Spleen (tissue), 11 donors: ENCODE results near the gene ARFGAP1. TPM values are rescaled to one million over a fixed set of nuclear protein-coding genes. Genes with fewer than 3 reads are reported as not detected.

Experiments used
- DNase-seq: peaks from one replicate; pipeline ENCODE4 v3.0.0-alpha.2; 2020
- H3K27ac ChIP-seq, 8 donors: fragments of 200-600 bp; sonication (generic) in 7 of 8; 1 replicate in 4 of 8; 2 replicates in 4 of 8; pipeline versions ENCODE4 v1.5.0 to v1.8.0; 2016 to 2021; ENCODE audit warnings: inconsistent platforms in 4 of 8, mild to moderate bottlenecking in 4 of 8, moderate library complexity in 1 of 8
- H3K27me3 ChIP-seq, 7 donors: fragments of 200-600 bp; sonication (generic) in 6 of 7; replicated peaks in 1 of 7; 1 replicate in 4 of 7; 2 replicates in 3 of 7; pipeline versions ENCODE4 v1.5.0 to v1.8.0; 2016 to 2021; ENCODE audit warnings: inconsistent platforms in 3 of 7, mild to moderate bottlenecking in 1 of 7
- H3K36me3 ChIP-seq, 6 donors: fragments of 200-600 bp; sonication (generic) in 5 of 6; 1 replicate in 4 of 6; 2 replicates in 2 of 6; pipeline versions ENCODE4 v1.5.0 to v1.8.0; 2016 to 2021; ENCODE audit warnings: inconsistent platforms in 2 of 6
- H3K4me1 ChIP-seq, 6 donors: fragments of 200-600 bp; sonication (generic) in 5 of 6; 1 replicate in 3 of 6; 2 replicates in 3 of 6; pipeline versions ENCODE4 v1.5.0 to v1.8.0; 2016 to 2021; ENCODE audit warnings: inconsistent platforms in 3 of 6
- H3K4me3 ChIP-seq, 8 donors: fragments of 200-600 bp; sonication (generic) in 7 of 8; 1 replicate in 4 of 8; 2 replicates in 4 of 8; pipeline versions ENCODE4 v1.5.0 to v1.8.0; 2016 to 2021; ENCODE audit warnings: inconsistent platforms in 4 of 8, mild to moderate bottlenecking in 4 of 8, moderate library complexity in 2 of 8
- H3K9me3 ChIP-seq, 8 donors: fragments of 200-600 bp; sonication (generic) in 7 of 8; 1 replicate in 4 of 8; 2 replicates in 4 of 8; pipeline versions ENCODE4 v1.5.0 to v1.8.0; 2016 to 2021; ENCODE audit warnings: inconsistent platforms in 4 of 8
- POLR2A ChIP-seq, 3 donors: fragments of 450-650 bp; IDR thresholded peaks; one replicate each; pipeline ENCODE4 v1.5.1; 2017; ENCODE audit warnings: antibody characterized with exemption in 3 of 3, mild to moderate bottlenecking in 1 of 3
- POLR2AphosphoS5 ChIP-seq, 3 donors: sonication (generic); formaldehyde crosslinking; IDR thresholded peaks; one replicate each; pipeline ENCODE4 v1.5.1; 2017; ENCODE audit warnings: antibody characterized with exemption in 3 of 3
- WGBS, 5 donors: extraction: QIAGEN DNeasy Blood & Tissue Kit in 3 of 5; methylation state at CpG; one replicate each; pipeline versions ENCODE4 v1.1.5 to v1.1.7; 2013 to 2018; 5-methylcytosine and 5-hydroxymethylcytosine counted together
- intact Hi-C: fragments of 100-400 bp; cut with DNase I; formaldehyde crosslinking; loops from one replicate; pipeline ENCODE4 v1.15.0; 2023; ENCODE audit warnings: low total_unique reads
- polyA plus RNA-seq, 3 donors: library from polyadenylated mRNA; stranded (reverse); fragments of 200-250 nt; gene quantifications; one replicate each; pipeline ENCODE4 v1.2.1, GENCODE V29; 2013
- total RNA-seq, 7 donors: library from RNA; depleted of rRNA in 3 of 7; stranded (reverse); fragments of >200 nt in 3 of 7; fragmentation: NEBNext Ultra II Directional in 4 of 7; extraction: Animal tissue kit (Norgen Biotek cat#: 25700) in 4 of 7; gene quantifications; one replicate each; pipeline versions ENCODE4 v1.1.0 to v1.2.1, GENCODE V29; 2016 to 2021
- TF ChIP-seq, protein P1 (sequence below), 11 experiments: fragments of 200-600 bp in 7 of 11; fragments of 450-650 bp in 4 of 11; sonication (generic) in 4 of 11; IDR thresholded peaks in 8 of 11; conservative IDR thresholded peaks in 3 of 11; 1 replicate in 7 of 11; 2 replicates in 4 of 11; pipeline versions ENCODE4 v1.4.0 to v1.8.0; 2016 to 2021; ENCODE audit warnings: antibody characterized with exemption in 11 of 11, inconsistent platforms in 4 of 11, mild to moderate bottlenecking in 1 of 11
- donor health status: healthy with polysubstance abuse.
- donor health status: DM: no; HTN: no; CAD: no; lungs with moderate emphysema.
- donor health status: DM: no; HTN: no; CAD: no.
- donor health status: Bipolar disorder and iron deficiency.
- donor health status: healthy.
- donor health status: DM: no; HTN: no; CAD: no.
- donor health status: DM: yes; HTN: yes; CAD: no.

Gene ARFGAP1
- total and polyA plus RNA-seq, 10 donors, result 44.4 to 165 (median 96.1) TPM

DNA sequence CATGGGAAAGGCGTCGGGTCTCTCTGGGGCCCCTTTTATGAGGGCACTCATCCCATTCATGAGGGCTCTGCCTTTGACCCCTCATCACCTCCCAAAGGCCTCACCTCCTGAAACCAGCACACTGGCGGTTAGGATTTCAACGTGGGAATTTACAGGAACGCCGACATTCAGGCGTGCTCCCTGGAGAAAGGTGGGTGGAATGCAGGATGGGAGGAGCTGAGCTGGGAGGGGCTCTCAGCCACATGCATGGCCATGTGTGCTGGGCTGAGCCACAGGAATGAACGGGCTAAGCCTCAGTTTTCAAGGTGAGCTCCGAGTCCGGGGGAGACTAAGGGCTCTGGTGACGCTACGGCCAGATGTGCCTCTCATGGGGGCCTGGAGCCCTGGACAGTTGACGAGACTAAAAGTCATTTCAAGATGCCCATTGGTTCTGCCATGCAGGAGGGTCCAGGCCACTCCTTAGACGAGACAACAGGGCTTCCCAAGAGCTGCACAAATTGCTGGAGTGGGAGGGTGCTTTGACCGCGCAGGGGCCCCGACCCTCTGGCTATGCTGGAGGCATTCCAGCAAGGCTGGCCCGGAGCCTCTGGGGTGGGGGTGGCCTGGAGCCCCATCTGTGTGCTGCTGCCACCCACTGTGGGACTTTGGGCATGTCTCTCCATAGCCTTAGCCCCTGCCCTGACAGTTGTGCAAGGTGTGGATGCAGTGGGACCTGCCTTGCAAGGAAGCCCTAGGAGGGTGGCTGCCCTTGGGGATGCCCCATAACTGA is 3.8 kb upstream of the ARFGAP1 start:
- H3K36me3 ChIP-seq, result no peaks in the 10 kb centered on the region
- no peak overlapping the region for H3K27ac ChIP-seq
- intact Hi-C loops, result no loop called here
- H3K4me1 ChIP-seq, result peaks cover 5 to 18% (median 16%) of the 10 kb centered on the region in 6 donors
- TF ChIP-seq, protein P1, sequence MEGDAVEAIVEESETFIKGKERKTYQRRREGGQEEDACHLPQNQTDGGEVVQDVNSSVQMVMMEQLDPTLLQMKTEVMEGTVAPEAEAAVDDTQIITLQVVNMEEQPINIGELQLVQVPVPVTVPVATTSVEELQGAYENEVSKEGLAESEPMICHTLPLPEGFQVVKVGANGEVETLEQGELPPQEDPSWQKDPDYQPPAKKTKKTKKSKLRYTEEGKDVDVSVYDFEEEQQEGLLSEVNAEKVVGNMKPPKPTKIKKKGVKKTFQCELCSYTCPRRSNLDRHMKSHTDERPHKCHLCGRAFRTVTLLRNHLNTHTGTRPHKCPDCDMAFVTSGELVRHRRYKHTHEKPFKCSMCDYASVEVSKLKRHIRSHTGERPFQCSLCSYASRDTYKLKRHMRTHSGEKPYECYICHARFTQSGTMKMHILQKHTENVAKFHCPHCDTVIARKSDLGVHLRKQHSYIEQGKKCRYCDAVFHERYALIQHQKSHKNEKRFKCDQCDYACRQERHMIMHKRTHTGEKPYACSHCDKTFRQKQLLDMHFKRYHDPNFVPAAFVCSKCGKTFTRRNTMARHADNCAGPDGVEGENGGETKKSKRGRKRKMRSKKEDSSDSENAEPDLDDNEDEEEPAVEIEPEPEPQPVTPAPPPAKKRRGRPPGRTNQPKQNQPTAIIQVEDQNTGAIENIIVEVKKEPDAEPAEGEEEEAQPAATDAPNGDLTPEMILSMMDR (IDR thresholded peaks at IDR 0.05 in 8 of 11, conservative IDR thresholded peaks at IDR 0.05 in 3 of 11), result no peak
- TF ChIP-seq POLR2A (IDR thresholded peaks at IDR 0.05), result no peak
- TF ChIP-seq POLR2AphosphoS5 (IDR thresholded peaks at IDR 0.05), result no peak
- no peaks in the 10 kb centered on the region for H3K9me3 ChIP-seq
- no peak for DNase-seq
- H3K27me3 ChIP-seq, result peaks cover 0 to 42% (median 0%) of the 10 kb centered on the region in 7 donors
- H3K4me3 ChIP-seq, result no peak overlapping the region
- WGBS, 5 donors, result 53 to 64% (median 57%) methylated on average over 14 to 18 of the region's 18 CpGs

DNA sequence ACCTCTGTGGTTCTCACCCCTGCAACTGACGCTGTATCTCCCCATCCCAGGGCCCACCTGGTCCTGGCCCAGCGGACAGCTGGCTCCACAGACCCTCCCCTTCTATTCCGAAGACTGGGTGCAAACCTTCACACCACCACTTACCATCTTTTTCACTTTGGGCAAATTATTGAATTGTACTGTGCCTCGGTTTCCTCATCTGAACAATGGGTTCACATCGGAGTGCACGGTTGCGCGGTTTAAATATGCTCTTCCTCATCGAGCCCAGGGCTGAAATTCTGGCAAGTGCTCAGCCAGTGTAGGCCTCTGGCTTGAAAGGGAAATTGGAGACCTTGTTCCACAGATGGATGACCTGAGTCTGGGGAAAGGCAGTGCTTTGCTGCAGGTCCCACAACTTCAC is 2.9 kb upstream of the ARFGAP1 start:
- Histone ChIP-seq H3K9me3 (no peaks in the 10 kb centered on the region), H3K27ac (no peak overlapping the region), H3K27me3 (peaks cover 0 to 33% (median 0%) of the 10 kb centered on the region in 7 donors), H3K4me3 (no peak overlapping the region), H3K4me1 (peaks cover 13 to 27% (median 24%) of the 10 kb centered on the region in 6 donors), H3K36me3 (no peaks in the 10 kb centered on the region)
- no peak for DNase-seq
- WGBS, 5 donors, result 84 to 94% (median 87%) methylated on average over 9 of the region's 9 CpGs
- TF ChIP-seq POLR2AphosphoS5 (IDR thresholded peaks at IDR 0.05) (no peak), POLR2A (IDR thresholded peaks at IDR 0.05) (no peak)
- TF ChIP-seq, protein P1 (IDR thresholded peaks at IDR 0.05 in 8 of 11, conservative IDR thresholded peaks at IDR 0.05 in 3 of 11), result no peak
- intact Hi-C loops, result no loop called here

DNA sequence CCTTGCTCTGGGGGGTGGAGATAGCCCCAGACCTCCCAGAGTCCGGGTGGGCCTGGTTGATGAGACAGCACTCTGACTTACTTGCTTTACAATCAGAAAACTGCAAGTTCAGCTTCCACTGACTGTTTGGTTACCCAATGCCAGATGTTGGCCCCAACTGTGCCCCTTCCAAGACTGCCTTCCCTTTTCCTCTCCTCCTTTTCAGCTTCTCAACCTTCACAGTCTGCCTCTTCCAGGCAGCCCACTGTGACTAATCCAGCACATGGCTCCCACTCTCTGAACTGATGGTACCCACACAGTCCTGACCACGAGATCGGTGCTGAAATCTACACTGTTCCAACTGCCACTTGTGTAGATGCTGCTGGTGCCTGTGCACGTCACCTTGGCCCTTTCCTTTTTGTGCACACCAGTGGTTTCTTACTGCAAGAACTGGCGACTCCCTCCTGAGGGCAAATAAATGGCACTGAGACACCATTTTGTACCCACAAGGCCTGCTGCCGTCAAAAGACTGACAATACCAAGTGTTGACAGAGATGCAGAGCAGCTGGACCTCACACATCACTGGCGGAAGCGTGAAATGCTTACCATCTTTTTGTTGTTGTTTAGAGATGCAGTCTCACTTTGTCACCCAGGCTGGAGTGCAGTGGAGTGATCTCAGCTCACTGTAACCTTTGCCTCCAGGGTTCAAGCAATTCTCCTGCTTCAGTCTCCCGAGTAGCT is 1.8 kb upstream of the ARFGAP1 start:
- Histone ChIP-seq H3K9me3 (no peaks in the 10 kb centered on the region), H3K27me3 (peaks cover 0 to 23% (median 0%) of the 10 kb centered on the region in 7 donors), H3K4me3 (no peak overlapping the region), H3K27ac (no peak overlapping the region), H3K36me3 (peaks cover 0 to 7% (median 2%) of the 10 kb centered on the region in 6 donors), H3K4me1 (peaks cover 14 to 37% (median 30%) of the 10 kb centered on the region in 6 donors)
- DNase-seq, result no peak
- TF ChIP-seq POLR2AphosphoS5 (IDR thresholded peaks at IDR 0.05) (no peak), POLR2A (IDR thresholded peaks at IDR 0.05) (no peak)
- TF ChIP-seq, protein P1 (IDR thresholded peaks at IDR 0.05 in 8 of 11, conservative IDR thresholded peaks at IDR 0.05 in 3 of 11), result no peak
- 80 to 92% (median 83%) methylated on average over 9 of the region's 9 CpGs for WGBS, 5 donors
- intact Hi-C loops, result no loop called here
